Ascending aorta (tissue), 2 donors: ENCODE data around the gene SSRP1. TPM values are rescaled to one million over a fixed set of nuclear protein-coding genes. Genes with fewer than 3 reads are reported as not detected.
A peak's percentile ranks its signal among the peaks of the same experiment; 100 is the strongest.

Experiments
- DNase-seq, 2 donors: peaks; one replicate each; pipeline ENCODE4 v3.0.0-alpha.2; 2019; ENCODE audit warnings: low spot score in 2 of 2
- H3K27ac ChIP-seq, 2 donors: fragments of 200-600 bp; sonication (generic); one replicate each; pipeline ENCODE4 v1.5.1; 2016 to 2017; ENCODE audit warnings: mild to moderate bottlenecking in 1 of 2
- H3K27me3 ChIP-seq: fragments of 200-600 bp; sonication (generic); one replicate; pipeline ENCODE4 v1.5.1; 2017
- H3K36me3 ChIP-seq, 2 donors: fragments of 200-600 bp; sonication (generic); one replicate each; pipeline ENCODE4 v1.5.1; 2016
- H3K4me1 ChIP-seq, 2 donors: fragments of 200-600 bp; sonication (generic); one replicate each; pipeline ENCODE4 v1.5.1; 2016 to 2017; ENCODE audit warnings: mild to moderate bottlenecking in 1 of 2
- H3K4me3 ChIP-seq, 2 donors: fragments of 200-600 bp; sonication (generic); one replicate each; pipeline ENCODE4 v1.5.1; 2016 to 2017; ENCODE audit warnings: mild to moderate bottlenecking in 1 of 2
- H3K9me3 ChIP-seq, 2 donors: fragments of 200-600 bp; sonication (generic); one replicate each; pipeline ENCODE4 v1.5.1; 2016
- CTCF ChIP-seq, 3 experiments: fragments of 200-600 bp in 2 of 3; fragments of 450-650 bp in 1 of 3; sonication (generic) in 2 of 3; IDR thresholded peaks; one replicate each; pipeline ENCODE4 v1.5.1; 2016 to 2019; ENCODE audit warnings: antibody characterized with exemption in 3 of 3, mild to moderate bottlenecking in 1 of 3, moderate library complexity in 1 of 3
- intact Hi-C: fragments of 100-400 bp; cut with DNase I; formaldehyde crosslinking; loops from one replicate; pipeline ENCODE4 v1.15.1; 2023
- total RNA-seq: library from RNA; depleted of rRNA; stranded (reverse); fragments of >200 nt; gene quantifications from one replicate; pipeline ENCODE4 v1.1.0, GENCODE V29; 2016

SSRP1 gene
- total RNA-seq, 1 donor from 2014 or later = 110 TPM

DNA sequence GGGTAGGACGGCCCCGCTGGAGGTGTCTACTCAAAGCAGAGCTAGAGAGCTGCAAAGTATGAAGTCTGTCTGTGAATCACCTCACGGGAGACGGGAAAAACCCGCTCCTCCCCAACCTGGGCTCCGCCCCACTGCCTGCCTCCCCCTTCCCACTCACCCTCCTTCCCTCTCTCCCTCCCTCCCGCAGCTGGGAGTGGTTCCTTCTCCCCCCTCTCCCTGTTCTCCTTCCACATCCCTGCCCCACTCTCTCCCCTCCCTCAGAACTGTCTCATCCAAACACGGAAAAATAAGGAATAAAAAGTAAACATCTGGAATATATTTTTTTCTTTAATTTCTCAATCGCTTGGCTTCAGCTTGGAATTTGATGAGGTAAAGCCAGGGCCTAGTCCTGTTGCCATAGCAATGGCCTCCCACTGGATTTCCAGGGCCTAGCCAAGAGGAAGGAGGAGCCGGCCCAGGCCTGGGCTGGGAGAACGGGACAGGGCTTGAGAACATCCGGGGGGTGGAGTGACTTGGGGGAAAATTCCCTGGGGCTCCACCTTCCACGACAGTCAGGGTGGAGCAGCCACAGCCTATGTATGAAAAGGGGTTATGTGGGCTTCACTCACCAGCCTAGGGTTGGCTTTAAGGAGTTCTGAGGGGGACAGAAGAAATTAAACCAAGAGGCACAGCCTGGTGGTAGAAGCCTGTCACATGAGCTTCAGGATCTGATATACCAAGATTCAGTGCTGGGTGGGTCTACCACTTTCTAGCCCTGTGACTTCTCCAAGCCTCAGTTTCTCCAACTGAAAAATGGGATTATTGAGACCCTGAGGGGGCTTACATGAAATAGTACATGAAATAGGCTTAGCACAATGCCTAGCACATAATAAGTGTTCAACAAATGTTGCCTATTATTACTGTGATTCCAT lies 13.2 kb downstream of the SSRP1 start:
- Histone ChIP-seq H3K27ac (peak overlapping the region; percentile 94 to 98), H3K4me3 (peak overlapping the region; percentile 90 to 94), H3K9me3 (no peaks in the 10 kb centered on the region), H3K4me1 (peaks cover 14 to 46% of the 10 kb centered on the region in 2 donors), H3K27me3 (no peaks in the 10 kb centered on the region), H3K36me3 (peaks cover 25 to 42% of the 10 kb centered on the region in 2 donors)
- DNase-seq = peak; percentile 82 to 98
- TF ChIP-seq CTCF (IDR thresholded peaks at IDR 0.05) = no peak
- intact Hi-C loops = loop anchor here (1.0 to 10.0 kb wide), 3 partner anchors 11 to 345 kb away; no protein-coding TSS in a partner anchor

DNA sequence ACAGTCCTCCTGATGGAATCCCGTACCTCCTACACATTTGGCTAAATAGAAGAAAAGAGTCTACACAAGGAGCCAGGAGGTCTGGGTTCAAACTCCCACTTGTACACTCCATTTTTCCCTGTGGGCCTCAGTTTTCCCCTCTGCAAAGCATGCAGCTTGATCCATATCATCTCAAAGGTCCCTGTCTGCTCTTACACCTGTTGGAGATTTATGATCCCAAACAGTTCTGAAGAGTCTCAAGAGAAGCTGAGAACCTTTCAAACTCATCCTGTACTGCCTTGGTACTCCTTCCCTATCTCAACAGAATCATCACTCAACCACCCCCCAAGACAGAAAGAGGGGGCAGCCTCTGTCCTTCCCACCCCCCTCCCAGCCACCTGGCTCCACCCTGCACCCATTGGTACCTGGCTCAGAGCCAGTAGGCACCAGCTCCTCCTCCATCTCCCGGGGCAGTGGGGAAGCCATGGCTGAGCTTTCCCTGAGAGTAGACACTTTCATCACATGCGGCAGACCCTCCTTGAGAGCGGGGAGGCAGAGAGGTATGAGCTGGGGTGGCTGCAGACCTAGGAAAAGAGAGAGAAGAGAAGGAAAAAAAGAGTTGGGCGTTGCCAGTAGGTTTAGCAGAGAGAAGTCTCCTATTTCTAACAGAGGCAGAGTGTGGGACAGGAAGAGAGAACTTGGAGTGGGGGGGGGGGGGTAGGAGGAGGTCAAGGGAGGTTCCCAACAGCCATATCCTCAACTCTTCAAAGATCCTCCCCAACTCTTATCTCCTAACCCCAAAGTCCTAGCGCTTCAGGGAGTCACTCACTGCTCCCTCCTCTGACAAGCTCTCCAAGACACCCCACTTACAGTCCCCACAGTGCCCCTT lies 14.1 kb downstream of the SSRP1 start:
- no peaks in the 10 kb centered on the region for H3K9me3 ChIP-seq
- H3K36me3 ChIP-seq = peaks cover 34 to 42% of the 10 kb centered on the region in 2 donors
- peak overlapping the region; percentile 94 to 98 for H3K27ac ChIP-seq
- DNase-seq = no peak
- no peak for TF ChIP-seq CTCF (IDR thresholded peaks at IDR 0.05)
- intact Hi-C loops = loop anchor here (1.0 to 10.0 kb wide), 3 partner anchors 10 to 346 kb away; no protein-coding TSS in a partner anchor
- peak overlapping the region; percentile 90 to 94 for H3K4me3 ChIP-seq
- H3K27me3 ChIP-seq = no peaks in the 10 kb centered on the region
- peaks cover 14 to 49% of the 10 kb centered on the region in 2 donors for H3K4me1 ChIP-seq

DNA sequence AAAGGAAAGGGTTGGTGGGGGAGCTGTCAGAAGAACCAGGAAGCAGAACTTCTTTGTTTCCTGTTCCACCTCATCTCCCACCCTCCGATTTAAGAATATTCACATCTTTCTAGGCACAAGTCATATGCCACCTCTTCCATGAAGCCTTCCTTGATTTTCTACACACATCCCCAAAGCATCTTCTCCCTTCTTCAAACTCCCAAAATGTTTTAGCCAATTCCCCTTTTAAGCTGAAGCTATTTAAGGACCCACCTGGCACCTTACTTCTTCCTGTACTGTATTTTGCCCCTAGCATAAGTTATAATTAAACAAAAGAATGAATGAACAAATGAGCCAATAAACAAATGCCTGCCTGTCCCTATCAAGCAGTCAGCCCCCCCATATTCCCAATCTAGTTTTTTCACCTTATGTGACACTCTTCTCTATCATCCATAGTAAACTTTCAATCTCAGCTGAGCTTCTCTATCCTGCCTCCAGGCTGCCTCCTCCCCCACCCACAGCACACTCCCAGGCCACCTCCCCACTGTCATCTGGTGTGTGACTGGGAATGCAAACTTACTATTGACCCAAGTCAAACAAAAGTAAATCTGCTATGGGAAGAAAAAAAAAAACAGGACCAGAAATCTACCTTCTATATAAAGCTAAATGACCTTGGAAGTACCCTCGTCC lies 14.8 kb downstream of the SSRP1 start:
- Histone ChIP-seq H3K9me3 (no peaks in the 10 kb centered on the region), H3K27ac (peak overlapping the region; percentile 94 to 98), H3K4me3 (peak overlapping the region; percentile 90 to 94), H3K27me3 (no peaks in the 10 kb centered on the region), H3K36me3 (peaks cover 42 to 48% of the 10 kb centered on the region in 2 donors), H3K4me1 (peaks cover 12 to 47% of the 10 kb centered on the region in 2 donors)
- no peak for TF ChIP-seq CTCF (IDR thresholded peaks at IDR 0.05)
- intact Hi-C loops = loop anchor here (10.0 kb wide), 1 partner anchor 174 kb away; no protein-coding TSS in a partner anchor
- DNase-seq = no peak

DNA sequence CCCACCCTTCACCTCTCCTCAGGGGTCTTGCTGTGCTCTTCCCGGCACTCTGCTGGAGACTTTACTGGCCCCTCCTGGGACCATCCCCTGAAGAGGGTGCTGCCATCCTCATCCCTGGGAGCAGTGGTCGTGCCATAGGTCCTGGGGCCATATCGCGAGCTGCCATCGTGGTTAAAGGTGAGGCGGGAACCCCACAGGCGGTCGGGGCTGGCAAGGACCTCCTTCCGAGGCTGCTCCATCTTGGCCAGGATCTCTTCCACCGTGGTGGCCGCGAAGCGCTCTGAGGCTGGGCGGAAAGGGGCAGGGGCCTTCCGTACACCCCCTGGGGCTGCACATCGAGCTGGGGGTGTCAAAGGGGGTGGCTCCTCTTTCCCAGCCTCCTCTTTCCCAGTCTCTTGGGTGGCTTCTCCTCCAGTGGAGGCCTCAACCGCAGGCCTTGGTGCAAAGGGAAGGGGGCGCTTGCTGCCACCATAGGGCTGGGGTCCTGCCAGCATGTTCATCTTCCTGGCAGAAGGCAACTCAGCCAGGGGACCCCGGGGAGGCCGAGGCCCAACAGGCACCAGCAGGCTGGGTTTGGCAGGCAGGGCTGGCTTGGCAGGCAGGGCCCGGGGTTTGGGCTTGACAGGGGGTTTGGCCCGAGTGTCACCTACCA lies 15.5 kb downstream of the SSRP1 start:
- H3K27me3 ChIP-seq = no peaks in the 10 kb centered on the region
- intact Hi-C loops = loop anchor here (10.0 kb wide), 1 partner anchor 175 kb away; no protein-coding TSS in a partner anchor
- DNase-seq = no peak

More for the DNA sequence above, 15.5 kb downstream of the SSRP1 start:
- peak overlapping the region in 1 of 2 donors; percentile 6 for H3K4me3 ChIP-seq
- peak overlapping the region; percentile 31 to 98 for H3K27ac ChIP-seq
- H3K4me1 ChIP-seq = peaks cover 10 to 43% of the 10 kb centered on the region in 2 donors
- H3K36me3 ChIP-seq = peaks cover 47 to 54% of the 10 kb centered on the region in 2 donors
- no peak for TF ChIP-seq CTCF (IDR thresholded peaks at IDR 0.05)
- no peaks in the 10 kb centered on the region for H3K9me3 ChIP-seq
